NCI-H2227 (cell line): ENCODE measurements around the gene SARNP.

Experiments used
- DNase-seq: peaks from one replicate; lab custom pipeline; 2025; ENCODE audit not compliant: unreplicated experiment; lab: John Stamatoyannopoulos, UW

SARNP gene

DNA sequence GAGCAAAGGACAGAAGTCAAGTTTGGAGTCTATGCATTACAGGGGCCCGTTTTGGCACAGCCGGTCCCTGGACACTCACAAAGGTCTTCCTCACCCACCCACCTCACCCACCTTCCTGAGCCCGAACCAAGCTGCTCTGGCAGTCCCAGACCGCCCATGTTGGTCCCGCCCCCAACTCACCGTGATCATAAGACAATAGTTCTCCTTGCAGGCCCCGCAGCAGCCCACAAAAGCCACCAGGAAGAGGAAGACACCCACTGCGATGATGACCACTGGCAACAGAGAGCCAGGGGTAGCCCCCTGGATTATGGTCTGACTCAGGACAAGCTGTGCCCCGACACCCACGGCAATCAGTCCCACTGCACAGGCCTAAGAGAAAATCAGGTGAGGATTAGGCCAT, 90.6 kb downstream of the SARNP start:
- DNase-seq = no peak

DNA sequence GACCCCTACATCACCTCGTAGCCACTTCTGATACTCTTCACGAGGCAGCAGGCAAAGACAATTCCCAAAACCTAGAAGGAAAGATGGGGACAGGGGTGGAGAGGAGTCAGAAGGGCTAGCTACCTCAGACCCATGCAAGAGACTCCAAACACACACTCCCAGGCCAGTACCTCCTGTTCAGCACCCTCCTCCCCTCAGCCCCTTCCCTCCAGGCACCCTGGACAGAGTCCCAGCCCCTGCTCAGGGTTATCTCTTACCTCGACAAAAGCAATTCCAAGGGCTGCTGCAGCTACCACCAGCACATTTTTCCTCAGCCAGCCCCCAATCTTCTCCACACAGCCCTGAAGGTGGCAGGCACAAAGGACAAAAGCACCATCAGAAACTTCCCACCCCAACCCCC, 92.0 kb downstream of the SARNP start:
- DNase-seq = no peak

DNA sequence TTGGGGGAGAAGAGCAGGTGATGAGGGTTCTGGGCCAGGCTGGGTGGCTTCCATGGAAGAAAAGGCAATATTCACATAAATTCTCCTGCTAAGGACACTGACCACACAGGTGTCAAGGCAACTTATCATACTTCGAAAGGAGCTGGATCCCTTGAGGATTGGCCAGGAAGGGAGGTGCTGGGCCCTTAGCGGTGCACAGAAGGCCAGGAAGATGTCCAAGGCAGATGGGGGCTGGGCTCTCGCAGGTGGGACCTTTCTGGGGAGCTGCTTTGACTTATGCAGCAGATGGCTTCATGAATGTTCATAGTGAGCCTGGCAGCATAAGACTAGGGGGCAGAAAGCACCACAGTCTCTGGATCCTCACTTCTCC, 92.6 kb downstream of the SARNP start:
- DNase-seq = no peak

DNA sequence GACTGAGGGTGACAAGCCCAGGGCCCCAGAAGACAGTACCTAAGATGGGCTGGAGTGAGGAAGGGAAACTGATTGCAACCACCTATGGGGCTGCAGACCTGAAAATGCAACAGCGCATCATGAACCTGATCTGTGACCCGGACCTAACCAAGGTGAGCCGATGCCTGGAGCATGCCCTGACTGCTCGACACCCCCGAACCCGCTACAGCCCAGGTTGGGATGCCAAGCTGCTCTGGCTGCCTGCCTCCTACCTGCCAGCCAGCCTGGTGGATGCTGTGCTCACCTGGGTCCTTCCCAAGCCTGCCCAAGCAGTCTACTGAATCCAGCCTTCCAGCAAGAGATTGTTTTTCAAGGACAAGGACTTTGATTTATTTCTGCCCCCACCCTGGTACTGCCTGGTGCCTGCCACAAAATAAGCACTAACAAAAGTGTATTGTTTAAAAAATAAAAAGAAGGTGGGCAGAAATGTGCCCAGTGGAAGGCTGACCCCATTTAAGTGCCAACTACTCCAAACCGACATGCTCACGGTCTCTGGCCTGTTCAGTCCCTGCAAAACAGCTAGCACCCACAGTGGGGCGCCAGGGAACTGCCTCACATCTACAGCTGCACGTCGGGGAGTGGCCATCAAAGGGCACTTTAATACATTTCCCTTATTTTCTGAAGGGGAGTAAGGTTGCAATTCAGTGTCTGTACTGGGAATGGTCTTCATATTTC, 93.1 kb downstream of the SARNP start:
- peak; percentile 57 for DNase-seq

DNA sequence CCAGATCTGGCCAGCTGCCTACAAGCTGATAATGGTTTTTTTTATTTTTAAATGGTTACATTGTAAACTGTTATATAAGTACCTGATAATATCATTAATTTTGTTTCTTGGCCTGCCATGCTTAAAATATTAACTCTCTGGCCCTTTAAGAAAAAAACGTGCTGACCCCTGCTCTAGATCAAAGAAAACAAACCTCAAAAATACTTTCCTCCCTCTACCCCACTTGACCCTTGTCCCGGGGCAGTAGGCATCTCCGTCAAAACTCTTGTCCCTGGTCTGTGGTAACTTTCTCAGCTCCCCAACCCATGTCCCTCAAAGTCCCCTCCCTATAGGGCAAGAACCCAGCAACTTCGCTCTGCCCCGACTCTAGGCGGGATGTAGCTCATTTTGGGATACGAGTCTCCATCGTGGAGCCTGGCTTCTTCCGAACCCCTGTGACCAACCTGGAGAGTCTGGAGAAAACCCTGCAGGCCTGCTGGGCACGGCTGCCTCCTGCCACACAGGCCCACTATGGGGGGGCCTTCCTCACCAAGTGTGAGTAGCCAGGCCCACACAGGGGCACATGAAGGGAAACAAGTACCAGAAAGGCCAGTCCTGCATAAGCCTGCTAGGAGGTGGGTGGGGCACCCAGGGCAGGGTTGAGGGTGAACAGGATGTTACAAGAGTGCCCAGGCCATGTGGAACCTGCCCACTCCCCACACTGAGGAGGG, 93.9 kb downstream of the SARNP start:
- DNase-seq = no peak

DNA sequence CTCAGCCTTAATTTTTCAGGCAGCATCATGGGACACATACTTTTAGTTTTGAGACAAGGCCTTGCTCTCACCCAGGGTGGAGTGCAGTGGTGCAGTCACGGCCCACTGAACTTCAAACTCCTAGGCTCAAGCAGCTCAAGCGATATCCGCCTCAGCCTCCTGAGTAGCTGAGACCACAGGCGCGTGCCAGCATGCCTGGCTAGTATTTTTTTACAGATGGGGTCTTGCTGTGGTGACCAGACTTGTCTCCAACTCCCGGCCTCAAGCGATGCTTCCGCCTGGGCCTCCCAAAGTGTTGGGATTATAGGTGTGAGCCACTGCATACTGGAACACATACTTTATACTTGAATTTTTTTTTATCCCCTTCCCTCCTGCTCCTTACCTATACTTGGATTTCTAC, 94.6 kb downstream of the SARNP start:
- no peak for DNase-seq

DNA sequence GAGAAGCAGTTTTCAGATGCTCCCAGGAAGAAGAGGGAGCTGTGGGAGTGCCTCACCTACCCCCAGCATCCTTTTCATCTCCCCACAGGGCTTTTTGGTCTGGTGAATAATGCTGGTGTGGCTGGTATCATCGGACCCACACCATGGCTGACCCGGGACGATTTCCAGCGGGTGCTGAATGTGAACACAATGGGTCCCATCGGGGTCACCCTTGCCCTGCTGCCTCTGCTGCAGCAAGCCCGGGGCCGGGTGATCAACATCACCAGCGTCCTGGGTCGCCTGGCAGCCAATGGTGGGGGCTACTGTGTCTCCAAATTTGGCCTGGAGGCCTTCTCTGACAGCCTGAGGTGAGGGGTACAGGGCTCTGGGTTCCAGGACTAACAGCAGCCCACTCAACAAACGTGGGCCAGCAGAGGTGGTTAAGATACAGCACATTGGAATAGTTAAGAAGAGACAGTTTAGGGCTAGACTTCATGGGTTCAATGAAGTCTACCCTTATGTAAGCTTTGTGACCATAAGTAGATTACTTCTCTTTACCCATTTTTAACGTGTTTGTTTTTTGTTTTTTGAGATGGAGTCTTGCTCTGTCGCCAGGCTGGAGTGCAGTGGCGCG, 95.8 kb downstream of the SARNP start:
- DNase-seq = no peak

DNA sequence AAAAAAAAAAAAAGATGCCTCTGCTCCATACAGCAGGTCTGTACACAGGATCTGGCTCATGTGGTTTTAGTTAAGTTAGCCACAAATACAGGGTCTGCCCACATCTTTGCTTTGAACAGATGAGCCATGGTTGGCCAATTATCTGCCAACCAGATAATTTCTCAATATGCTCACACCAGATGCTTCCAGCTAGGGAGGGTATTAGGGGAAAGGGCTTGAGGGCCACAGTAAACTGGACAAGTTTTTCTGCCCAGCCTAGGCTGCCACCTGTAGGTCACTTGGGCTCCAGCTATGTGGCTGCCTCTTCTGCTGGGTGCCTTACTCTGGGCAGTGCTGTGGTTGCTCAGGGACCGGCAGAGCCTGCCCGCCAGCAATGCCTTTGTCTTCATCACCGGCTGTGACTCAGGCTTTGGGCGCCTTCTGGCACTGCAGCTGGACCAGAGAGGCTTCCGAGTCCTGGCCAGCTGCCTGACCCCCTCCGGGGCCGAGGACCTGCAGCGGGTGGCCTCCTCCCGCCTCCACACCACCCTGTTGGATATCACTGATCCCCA, 96.6 kb downstream of the SARNP start:
- no peak for DNase-seq

DNA sequence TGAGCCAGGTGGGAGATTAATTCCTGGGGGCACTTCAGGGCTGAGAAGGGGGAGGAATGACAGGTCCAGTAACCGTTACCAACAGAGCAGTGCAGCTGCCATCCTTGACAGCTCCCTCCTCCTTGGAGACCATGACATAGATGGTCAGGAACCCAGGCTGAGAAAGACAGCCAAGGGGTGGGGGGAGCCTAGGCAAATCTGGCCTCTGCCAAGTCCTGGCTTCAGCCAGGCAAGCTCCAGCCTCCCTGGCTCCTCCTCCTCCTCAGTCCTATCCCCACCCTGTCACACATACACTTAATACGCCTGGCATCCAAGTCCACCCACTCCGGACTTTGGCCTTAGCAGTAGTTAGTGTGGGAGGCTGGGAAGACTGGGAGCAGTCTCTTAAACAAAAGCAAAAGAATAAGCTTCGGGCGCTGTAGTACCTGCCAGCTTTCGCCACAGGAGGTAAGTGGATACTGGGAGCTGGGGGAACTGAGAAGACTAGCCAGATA, 97.4 kb downstream of the SARNP start, which contains the start of gene RDH5:
Gene RDH5 (plus strand): TSS at position 323 of the 494 bp plus-strand sequence. CDS start 792 bp downstream, outside the sequence.
- DNase-seq = no peak

DNA sequence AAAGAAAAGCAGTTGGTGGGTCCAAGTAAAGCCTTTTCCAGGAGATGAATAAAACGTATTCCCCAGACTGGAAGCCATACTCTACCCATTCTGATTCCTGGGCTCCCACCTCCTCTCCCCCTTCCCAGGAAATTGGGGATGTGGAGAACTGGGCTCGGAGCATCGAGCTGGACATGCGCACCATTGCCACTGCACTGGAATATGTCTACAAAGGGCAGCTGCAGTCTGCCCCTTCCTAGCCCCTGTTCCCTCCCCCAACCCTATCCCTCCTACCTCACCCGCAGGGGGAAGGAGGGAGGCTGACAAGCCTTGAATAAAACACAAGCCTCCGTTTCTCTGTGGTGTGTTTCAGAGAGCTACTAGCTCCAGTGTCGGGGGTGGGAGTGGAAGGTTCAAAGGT, 98.2 kb downstream of the SARNP start:
- no peak for DNase-seq

DNA sequence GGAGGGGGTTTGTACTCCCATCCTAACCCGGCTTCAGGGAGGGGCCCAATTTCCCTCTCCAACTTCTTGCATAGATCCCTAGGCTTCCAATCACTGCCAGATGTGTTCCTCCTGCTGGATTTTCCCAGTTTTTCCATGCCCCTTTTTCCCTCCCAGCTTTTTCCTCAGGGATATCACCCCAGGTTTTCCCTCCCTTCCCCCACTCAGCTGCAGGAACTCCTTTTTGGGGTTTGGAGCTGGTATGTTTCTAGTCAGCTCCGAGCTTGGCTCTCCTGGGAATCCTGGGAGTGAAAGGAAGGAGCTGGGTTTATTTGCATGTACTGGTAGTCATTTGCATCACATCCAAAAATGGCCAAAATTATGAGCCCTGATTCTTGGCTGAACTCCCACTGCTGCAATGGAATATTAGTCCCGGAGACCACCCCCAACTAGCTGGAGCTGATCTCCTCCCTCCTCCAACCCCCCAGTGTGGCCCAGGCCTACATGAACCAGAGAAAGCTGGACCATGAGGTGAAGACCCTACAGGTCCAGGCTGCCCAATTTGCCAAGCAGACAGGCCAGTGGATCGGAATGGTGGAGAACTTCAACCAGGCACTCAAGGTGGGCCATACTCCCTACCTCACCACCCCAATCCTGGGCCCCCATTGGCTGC, 98.8 kb downstream of the SARNP start:
- no peak for DNase-seq

DNA sequence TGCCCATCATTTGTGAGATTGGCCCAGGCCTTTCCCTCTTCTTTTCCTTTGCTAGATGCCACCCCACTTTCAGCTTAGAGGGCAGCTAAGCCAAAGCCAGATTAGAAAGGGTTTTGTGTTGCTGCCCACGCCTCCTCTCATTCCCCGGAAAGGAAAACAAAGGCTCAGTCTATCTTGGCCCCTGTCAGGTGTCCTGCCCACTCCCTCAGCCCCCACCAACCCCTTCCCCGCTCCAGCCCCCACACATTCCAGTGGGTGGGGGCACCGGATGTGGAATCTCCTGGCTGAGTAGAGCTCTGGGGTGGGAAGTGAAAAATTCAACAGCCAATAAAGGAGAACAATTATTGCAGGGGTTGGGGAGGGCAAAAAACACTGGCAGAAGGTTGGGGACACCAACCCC, 99.5 kb downstream of the SARNP start:
- no peak for DNase-seq

DNA sequence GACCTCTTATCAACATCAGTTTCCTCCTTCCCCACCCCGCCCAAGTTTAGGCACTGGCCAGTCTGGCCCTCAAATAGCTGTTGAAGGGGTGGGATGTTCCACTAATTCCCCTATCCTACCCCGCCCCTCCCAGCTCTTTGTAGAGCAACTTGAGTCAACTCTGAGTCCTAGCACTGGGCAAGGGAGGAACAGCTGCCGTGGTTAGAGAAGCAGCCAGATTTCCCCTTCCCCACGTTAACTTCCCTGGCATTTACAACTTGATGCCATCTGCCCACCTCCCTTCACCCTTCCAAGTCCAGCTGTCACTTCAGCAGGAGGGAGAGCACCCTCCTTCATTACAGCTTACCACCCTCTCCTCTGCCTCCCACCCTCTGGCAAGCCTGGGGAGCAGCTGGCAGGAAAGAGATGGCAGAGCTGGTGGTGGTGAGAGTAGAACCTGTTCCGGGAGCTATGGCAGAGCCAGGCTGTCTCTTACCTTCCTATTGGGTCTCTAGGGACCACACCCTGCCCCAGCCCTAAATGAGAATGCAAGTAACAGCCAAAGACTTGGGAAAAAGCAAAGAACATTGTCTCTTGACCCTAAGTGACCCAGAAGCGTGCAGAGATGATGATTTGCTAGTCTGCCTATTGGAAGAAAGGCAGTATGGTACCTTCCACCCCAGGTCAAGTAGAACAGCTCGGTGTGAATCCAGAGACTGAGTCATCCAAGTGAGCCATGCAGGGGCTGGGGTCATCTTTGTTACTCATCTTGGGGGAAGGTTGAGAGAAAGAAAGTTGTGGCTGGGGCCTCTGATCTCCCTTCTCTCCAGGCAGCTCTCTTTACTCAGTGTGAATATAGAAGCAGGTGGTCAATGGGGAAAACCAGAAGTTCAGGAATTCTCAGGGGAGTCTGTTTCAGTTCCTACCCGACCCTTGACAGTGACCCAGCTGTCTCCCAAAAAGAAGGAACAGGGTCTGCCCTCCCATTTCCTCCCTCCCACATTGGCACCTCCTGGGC, 100.2 kb downstream of the SARNP start:
- DNase-seq = no peak

DNA sequence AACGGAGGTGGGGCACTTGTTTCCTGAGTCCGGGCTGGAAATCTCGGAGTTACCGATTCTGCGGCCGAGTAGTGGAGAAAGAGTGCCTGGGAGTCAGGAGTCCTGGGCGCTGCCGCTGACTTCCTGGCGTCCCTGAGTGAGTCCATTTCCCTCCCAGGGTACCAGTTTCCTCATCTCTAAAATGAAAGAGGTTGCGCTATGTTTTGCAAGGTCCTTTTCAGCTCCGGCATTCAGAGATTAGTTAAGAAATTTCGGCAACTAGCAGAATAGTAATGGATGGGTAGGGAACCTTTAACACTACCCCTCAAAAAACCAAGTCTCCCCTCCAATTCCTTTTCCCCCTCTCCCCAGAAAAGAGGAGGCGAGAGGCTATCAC, 101.0 kb downstream of the SARNP start:
- no peak for DNase-seq

DNA sequence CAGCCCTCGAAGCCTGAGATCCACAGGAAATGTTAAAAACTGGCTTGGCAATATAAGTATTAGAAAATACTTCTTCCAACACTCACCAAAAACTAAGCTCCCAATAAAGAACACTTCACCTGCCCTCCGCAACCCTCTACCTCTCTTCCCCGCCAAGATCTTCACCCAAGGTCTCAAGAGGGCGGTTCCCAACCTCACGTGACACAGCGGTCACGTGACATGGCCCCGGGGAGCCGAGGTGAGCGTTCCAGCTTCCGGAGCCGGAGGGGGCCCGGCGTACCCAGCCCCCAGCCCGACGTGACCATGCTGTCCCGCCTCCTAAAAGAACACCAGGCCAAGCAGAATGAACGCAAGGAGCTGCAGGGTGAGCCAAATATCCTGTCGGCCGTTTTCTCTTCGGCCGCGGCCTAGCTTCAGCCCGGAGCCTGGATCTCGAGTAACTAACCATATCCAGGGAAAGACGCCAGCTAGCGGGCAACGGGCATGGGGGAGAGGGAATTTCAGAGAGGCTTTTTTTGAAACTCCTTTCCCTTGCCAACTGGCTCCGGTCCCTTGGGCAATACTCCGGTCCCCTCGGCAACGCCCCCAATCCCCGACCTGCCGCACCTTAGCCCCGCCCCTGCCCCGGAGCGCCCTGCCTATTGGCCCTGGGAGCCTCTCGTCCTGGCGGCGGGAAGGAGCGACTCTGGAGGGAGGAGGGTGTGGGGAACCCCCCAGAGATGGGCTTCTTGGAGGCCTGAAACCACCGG, 101.5 kb downstream of the SARNP start, which contains the start of gene BLOC1S1:
Gene BLOC1S1 (plus strand): TSS at position 214 of the 749 bp plus-strand sequence. CDS start 6 bp downstream, at position 220.
- DNase-seq = peak; percentile 97

DNA sequence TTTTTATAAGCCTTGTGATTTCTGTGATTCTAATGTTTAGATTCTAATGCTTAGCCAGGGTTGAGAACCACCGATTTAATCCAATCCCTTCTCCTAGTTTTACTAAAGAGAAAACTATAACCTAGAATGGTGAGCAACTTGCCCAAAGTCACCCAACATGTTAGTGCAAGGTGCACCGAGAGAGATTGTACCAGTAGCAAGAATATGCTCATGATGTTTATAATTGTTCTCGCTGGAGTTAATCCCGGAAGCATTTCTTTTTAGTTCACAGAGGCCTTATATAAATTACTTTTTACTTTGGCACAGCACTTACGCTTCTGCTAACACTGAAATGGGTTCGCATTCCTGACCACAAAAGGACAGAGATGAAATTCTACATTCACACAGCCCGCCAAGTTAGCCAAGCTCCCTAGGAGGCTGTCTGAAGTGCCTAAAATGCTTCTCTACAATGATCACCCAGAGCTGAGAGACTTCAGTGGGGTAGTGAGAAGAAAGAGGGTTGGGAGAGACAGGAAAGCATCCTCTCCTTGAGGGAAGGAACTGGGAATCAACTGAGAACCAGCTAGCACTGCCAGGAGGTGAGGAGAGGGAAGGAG, 102.3 kb downstream of the SARNP start:
- DNase-seq = no peak

DNA sequence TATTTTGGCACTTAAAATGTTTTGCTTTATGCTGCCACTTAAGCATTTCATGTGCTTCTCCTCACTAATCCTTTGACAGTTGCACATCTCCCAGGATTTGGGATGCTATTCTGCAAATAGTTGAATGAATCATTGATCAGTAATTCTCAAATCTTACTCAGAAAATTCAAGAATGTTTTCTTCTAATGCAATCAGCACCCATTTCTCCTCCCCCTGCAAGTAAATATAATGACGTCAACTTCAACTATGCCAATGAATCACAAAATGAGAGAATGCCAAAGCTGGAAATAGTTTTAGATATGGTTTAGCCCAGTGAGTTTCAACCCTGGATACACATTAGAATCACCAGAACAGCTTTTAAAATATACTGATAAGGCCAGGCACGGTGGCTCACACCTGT, 103.8 kb downstream of the SARNP start:
- DNase-seq = no peak

DNA sequence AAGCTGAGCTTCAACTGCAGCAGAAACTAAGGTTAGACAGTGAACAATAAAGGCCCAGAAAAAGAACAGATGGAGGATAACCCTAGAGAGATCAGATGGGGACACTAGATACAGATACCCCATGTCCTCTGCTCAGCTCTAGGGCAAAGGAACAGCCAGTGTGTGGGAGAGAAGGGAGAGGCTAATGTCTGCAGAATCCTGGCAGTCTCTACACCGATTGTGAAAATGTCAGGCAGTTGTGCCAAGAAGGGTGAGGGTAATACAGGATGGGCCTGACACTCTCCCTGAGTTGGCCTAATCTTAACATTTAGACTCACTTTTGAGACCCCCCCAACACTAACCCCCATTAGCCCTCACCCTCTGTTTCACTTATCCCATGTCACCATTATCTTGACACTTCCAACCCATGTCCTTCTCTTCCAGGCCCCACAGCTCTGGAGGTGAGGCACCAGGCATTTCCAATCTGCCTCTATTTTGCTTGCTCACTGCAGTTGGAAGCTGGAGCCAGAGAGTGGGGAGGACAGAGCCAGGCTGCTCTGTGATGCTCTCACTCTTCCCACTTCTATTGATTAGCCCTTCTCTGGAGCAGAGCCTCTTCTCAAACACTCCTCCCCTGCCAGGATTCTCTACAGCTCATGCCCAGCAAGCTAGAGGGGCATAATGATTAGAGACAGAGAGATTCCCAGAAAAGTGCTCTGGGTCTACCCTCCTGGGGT, 104.7 kb downstream of the SARNP start:
- DNase-seq = no peak
